Lower leg skin (tissue), 4 donors: ENCODE measurements around the gene CCSER1. TPM values are rescaled to one million over a fixed set of nuclear protein-coding genes. Genes with fewer than 3 reads are reported as not detected.

Experiments
- DNase-seq, 2 donors: peaks; one replicate each; pipeline ENCODE4 v3.0.0-alpha.2; 2019; ENCODE audit warnings: low spot score in 2 of 2
- H3K4me3 ChIP-seq: fragments of 200-600 bp; sonication (generic); 2 replicates; pipeline ENCODE4 v1.5.1; 2017; ENCODE audit warnings: mild to moderate bottlenecking, low read depth; ENCODE audit not compliant: poor library complexity, severe bottlenecking
- CTCF ChIP-seq, 3 donors: fragments of 450-650 bp; IDR thresholded peaks; one replicate each; pipeline ENCODE4 v1.5.1; 2016; ENCODE audit warnings: antibody characterized with exemption in 3 of 3, mild to moderate bottlenecking in 3 of 3, moderate library complexity in 2 of 3
- POLR2A ChIP-seq, 2 donors: fragments of 450-650 bp; IDR thresholded peaks; one replicate each; pipeline ENCODE4 v1.6.1; 2016 to 2017; ENCODE audit warnings: antibody characterized with exemption in 2 of 2, mild to moderate bottlenecking in 1 of 2, moderate library complexity in 1 of 2
- WGBS, 2 donors: methylation state at CpG; one replicate each; pipeline ENCODE4 v1.1.5; 2018; 5-methylcytosine and 5-hydroxymethylcytosine counted together
- intact Hi-C: fragments of 100-400 bp; cut with DNase I; formaldehyde crosslinking; loops from one replicate; pipeline ENCODE4 v1.15.0; 2023; ENCODE audit warnings: low total_unique reads
- total RNA-seq, 4 donors: library from RNA; depleted of rRNA; stranded (reverse); fragments of >200 nt; gene quantifications; one replicate each; pipeline ENCODE4 v1.1.0, GENCODE V29; 2016

The CCSER1 gene
- total RNA-seq, 4 donors from 2014 or later, result 6.5 to 12.1 (median 9.9) TPM

- no peak for TF ChIP-seq POLR2A (IDR thresholded peaks at IDR 0.05)
- TF ChIP-seq CTCF (IDR thresholded peaks at IDR 0.05), result no peak
- H3K4me3 ChIP-seq, result no peak overlapping the region
- DNase-seq, result no peak
- 67 to 73% methylated on average over 5 of the region's 5 CpGs for WGBS, 2 donors
- intact Hi-C loops, result no loop called here
Measured at GRCh38 chr4:90425893-90426292, 298.7 kb downstream of the CCSER1 start.

GRCh38 chr4:90438522-90438921, 311.3 kb downstream of the CCSER1 start:
- no peak for DNase-seq
- no peak for TF ChIP-seq POLR2A (IDR thresholded peaks at IDR 0.05)
- no peak for TF ChIP-seq CTCF (IDR thresholded peaks at IDR 0.05)
- no peak overlapping the region for H3K4me3 ChIP-seq
- intact Hi-C loops, result no loop called here

- H3K4me3 ChIP-seq, result no peak overlapping the region
- DNase-seq, result no peak
- TF ChIP-seq CTCF (IDR thresholded peaks at IDR 0.05) (no peak), POLR2A (IDR thresholded peaks at IDR 0.05) (no peak)
- 73 to 74% methylated on average over 2 of the region's 2 CpGs for WGBS, 2 donors
- intact Hi-C loops, result no loop called here
Measured at GRCh38 chr4:90441770-90442169, 314.6 kb downstream of the CCSER1 start.

DNA sequence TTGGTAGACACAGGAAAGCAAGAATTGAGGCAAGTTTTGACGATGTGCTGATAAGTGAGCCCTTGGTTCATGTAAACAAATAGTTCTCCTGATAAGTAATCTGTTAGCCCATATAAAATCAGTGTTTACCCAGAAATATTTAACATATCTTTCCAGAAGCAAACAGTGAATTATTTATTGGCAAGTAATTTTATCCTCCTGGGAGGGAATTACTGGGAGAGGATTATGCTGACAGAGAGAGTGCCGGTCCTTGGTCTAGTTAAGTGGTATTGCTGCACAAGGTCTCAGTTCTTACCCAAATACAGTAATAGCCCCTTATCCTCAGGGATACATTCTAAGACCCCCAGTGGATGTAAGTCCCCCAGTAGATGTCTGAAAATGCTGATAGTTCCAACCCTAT, 315.4 kb downstream of the CCSER1 start:
- DNase-seq, result no peak
- 72 to 81% methylated on average over 2 of the region's 2 CpGs for WGBS, 2 donors
- no peak overlapping the region for H3K4me3 ChIP-seq
- intact Hi-C loops, result no loop called here
- TF ChIP-seq CTCF (IDR thresholded peaks at IDR 0.05), result no peak
- no peak for TF ChIP-seq POLR2A (IDR thresholded peaks at IDR 0.05)

DNA sequence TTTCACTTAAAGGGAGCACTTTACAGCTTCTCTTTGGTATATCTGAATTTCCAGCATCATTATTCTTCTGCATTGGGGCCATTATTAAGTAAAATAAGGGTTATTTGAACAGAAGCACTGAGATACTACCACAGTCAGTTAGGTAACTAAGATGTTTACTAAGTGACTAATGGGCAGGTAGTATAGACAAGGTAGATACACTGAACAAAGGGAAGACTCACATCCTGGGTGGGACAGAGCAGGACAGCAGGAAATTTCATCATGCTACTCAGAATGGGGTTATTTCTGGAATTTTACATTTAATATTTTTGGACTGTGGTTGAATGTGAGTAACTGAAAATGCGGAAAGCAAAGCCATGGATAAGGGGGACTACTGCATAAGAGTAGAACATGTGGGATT, 316.0 kb downstream of the CCSER1 start:
- TF ChIP-seq POLR2A (IDR thresholded peaks at IDR 0.05) (no peak), CTCF (IDR thresholded peaks at IDR 0.05) (no peak)
- no peak overlapping the region for H3K4me3 ChIP-seq
- WGBS, 2 donors, result 84 to 95% methylated on average over 1 of the region's 1 CpG
- DNase-seq, result no peak
- intact Hi-C loops, result no loop called here

GRCh38 chr4:90444904-90445303, 317.7 kb downstream of the CCSER1 start:
- intact Hi-C loops, result no loop called here
- TF ChIP-seq CTCF (IDR thresholded peaks at IDR 0.05), result no peak
- no peak for TF ChIP-seq POLR2A (IDR thresholded peaks at IDR 0.05)
- WGBS, 2 donors, result 63 to 68% methylated on average over 2 of the region's 2 CpGs
- DNase-seq, result no peak
- H3K4me3 ChIP-seq, result no peak overlapping the region
